ENCODE results near the gene OR2B2.
"Not testable (repeated sequence)": the region's sequence is repeated elsewhere in the genome, so short reads cannot be mapped to it uniquely, and the experiment has no call there.

The OR2B2 gene

DNA sequence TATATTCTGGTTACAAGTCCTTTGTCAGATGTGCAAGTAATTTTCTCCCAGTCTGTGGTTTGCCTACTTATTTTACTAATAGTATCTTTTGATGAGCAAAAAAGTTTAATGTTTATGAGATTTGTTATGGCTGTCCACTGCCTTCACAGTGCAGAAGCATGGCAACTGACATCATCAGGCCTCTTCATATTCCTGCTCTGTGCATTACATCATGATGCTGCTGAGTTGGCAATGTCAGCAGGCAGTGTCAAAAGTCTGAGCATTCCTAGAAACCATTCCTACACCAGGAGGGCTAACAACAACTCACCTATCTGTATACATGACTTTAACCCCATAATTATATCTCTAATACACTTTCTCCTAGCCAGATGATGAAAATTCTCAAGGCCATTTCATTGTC lies 10.8 kb upstream of the OR2B2 start:
- Histone ChIP-seq H3K4me3 (ENCODE audit: low read length) (no peak overlapping the region), H3K4me1 (ENCODE audit: control insufficient read depth, insufficient read depth, low read length) (no peaks in the 10 kb centered on the region), H3K36me3 (ENCODE audit: control insufficient read depth, insufficient read depth, low read length) (no peaks in the 10 kb centered on the region), H3K27me3 (ENCODE audit: control insufficient read depth, insufficient read depth, low read length) (no peaks in the 10 kb centered on the region), H3K27ac (ENCODE audit: low read length) (no peak overlapping the region), H3K9me3 (ENCODE audit: control insufficient read depth, insufficient read depth, low read length) (no peaks in the 10 kb centered on the region)
- DNase-seq (ENCODE audit: low read depth, low spot score), result no peak

DNA sequence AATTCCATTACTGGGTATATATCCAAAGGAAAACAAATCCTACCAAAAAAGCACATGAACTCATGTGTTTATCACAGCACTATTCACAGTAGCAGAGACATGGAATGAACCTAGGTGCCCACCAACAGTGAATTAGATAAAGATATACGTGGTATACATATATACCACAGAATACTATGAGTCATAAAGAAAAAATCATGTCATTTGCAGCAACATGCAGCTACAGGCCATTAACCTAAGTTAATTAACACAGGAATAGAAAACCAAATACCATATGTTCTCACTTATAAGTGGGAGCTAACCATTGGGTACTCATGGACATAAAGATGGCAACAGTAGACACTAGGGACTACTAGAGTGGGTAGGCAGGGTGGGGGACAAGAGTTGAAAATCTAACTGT lies 4.2 kb downstream of the OR2B2 start:
- Histone ChIP-seq H3K27ac (ENCODE audit: low read length) (no peak overlapping the region), H3K4me3 (ENCODE audit: low read length) (no peak overlapping the region), H3K36me3 (ENCODE audit: control insufficient read depth, insufficient read depth, low read length) (no peaks in the 10 kb centered on the region), H3K27me3 (ENCODE audit: control insufficient read depth, insufficient read depth, low read length) (no peaks in the 10 kb centered on the region), H3K4me1 (ENCODE audit: control insufficient read depth, insufficient read depth, low read length) (no peaks in the 10 kb centered on the region), H3K9me3 (ENCODE audit: control insufficient read depth, insufficient read depth, low read length) (no peaks in the 10 kb centered on the region)
- no CpG with 5 or more reads among the region's 1 CpG for WGBS (ENCODE audit: insufficient coverage, insufficient read length)
- DNase-seq (ENCODE audit: low read depth, low spot score), result no peak

DNA sequence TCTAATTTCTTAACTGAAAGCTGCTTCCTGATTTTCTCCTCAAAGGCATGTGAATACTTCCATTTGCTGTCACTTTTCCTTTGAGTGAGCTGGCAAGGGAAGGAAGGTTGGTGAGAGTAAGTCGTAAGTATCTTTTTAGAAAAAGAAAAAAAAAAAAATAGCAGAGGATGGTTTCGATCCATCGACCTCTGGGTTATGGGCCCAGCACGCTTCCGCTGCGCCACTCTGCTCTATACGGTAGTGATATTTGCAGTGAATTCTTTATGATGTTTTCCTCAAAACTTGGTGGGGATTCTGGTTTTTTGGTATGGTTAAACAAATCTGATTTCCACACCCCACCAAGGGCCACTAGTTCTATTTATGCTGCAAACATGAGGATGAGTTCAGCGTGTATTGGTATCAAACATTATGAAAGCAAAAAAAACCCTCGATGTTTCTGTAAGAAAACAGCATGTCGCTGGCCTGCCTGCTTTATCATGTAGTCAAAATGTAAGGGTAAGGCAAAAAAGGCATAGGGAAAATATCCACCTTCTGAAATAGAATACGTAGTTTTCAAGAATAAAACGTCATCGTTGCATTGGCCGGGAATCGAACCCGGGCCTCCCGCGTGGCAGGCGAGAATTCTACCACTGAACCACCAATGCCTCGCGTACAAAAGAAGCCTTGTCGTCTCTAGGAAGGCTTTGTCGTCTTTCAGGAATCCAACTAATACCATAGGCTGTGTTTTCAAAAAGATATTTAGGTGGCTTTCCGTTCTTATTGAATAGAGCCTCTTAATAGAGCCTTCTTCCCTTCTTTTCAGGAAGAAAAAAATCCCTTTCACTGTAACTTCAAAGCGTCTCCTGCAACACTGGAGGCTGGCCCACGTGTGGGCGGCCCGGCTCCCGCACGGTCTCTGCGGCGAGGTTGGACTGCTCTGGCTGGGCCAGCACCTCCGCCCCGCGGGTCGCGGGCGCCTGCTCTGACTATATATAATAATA lies 9.6 kb downstream of the OR2B2 start:
- no CpG with 5 or more reads among the region's 38 CpGs for WGBS (ENCODE audit: insufficient coverage, insufficient read length)
- Histone ChIP-seq H3K27ac (ENCODE audit: low read length) (no peak overlapping the region), H3K4me1 (ENCODE audit: control insufficient read depth, insufficient read depth, low read length) (no peaks in the 10 kb centered on the region), H3K9me3 (ENCODE audit: control insufficient read depth, insufficient read depth, low read length) (no peaks in the 10 kb centered on the region), H3K27me3 (ENCODE audit: control insufficient read depth, insufficient read depth, low read length) (no peaks in the 10 kb centered on the region), H3K4me3 (ENCODE audit: low read length) (peak overlapping the region; percentile 68), H3K36me3 (ENCODE audit: control insufficient read depth, insufficient read depth, low read length) (no peaks in the 10 kb centered on the region)
- DNase-seq (ENCODE audit: low read depth, low spot score), result no peak

DNA sequence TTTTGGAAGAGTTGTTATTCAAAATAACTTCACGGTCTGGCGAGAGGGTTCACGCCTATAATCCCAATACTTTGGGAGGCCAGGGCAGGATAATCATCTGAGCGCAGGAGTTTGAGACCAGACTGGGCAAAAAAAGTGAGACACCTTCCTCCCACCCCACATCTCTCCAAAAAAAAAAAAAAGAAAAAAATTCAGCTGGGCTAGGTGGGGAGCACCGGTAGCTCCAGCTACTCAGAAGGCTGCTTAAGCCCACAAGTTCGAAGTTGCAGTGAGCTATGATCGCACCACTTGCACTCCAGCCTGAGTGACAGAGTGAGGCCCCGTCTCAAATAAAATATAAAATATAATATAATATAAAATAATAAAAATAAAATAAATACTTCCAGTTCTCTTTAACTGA lies 10.4 kb downstream of the OR2B2 start:
- DNase-seq (ENCODE audit: low read depth, low spot score), result no peak
- H3K4me1 ChIP-seq (ENCODE audit: control insufficient read depth, insufficient read depth, low read length), result no peaks in the 10 kb centered on the region

DNA sequence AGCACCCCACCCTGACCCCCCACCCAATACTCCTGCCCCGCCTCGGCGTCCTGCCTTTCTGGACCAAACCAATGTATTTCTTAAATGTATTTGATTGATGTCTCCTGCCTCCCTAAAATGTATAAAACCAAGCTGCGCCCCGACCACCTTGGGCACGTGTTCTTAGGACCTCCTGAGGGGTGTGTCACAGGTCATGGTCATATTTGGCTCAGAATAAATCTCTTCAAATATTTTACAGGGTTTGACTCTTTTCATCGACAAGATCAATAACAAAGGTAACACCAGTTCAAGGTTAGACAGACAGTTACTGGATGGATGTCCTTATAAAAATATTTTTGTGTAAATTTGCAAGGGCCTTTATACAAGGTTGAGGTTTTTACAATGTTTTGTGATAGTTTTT lies 12.0 kb downstream of the OR2B2 start:
- WGBS (ENCODE audit: insufficient coverage, insufficient read length), result no CpG with 5 or more reads among the region's 7 CpGs
- not testable (repeated sequence) for H3K4me3 ChIP-seq (ENCODE audit: low read length); H3K27ac ChIP-seq (ENCODE audit: low read length); H3K36me3 ChIP-seq (ENCODE audit: control insufficient read depth, insufficient read depth, low read length); H3K9me3 ChIP-seq (ENCODE audit: control insufficient read depth, insufficient read depth, low read length); H3K27me3 ChIP-seq (ENCODE audit: control insufficient read depth, insufficient read depth, low read length); H3K4me1 ChIP-seq (ENCODE audit: control insufficient read depth, insufficient read depth, low read length); DNase-seq (ENCODE audit: low read depth, low spot score)

More for the DNA sequence above, 10.4 kb downstream of the OR2B2 start:
- Histone ChIP-seq H3K36me3 (ENCODE audit: control insufficient read depth, insufficient read depth, low read length) (no peaks in the 10 kb centered on the region), H3K27ac (ENCODE audit: low read length) (no peak overlapping the region), H3K4me3 (ENCODE audit: low read length) (no peak overlapping the region), H3K9me3 (ENCODE audit: control insufficient read depth, insufficient read depth, low read length) (no peaks in the 10 kb centered on the region), H3K27me3 (ENCODE audit: control insufficient read depth, insufficient read depth, low read length) (no peaks in the 10 kb centered on the region)
- no CpG with 5 or more reads among the region's 8 CpGs for WGBS (ENCODE audit: insufficient coverage, insufficient read length)

DNA sequence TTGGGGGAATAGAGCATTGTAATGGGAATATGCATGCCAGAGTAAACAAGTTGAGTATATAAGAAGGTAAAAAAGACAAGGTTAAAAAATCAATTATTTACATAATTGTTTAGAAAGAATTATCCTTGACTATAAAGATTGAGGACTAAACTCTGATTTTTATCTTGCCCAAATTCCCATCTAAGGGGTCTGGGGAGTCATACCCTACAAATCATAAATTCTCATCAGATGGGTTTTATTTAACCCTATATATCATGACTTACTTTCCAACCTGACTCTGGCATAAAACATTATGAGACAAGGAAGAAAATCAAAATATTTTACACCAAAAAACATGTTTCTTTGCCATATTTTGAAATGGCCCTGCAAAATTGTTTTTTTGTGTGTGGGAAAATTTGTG lies 12.7 kb downstream of the OR2B2 start:
- no peak for DNase-seq (ENCODE audit: low read depth, low spot score)
- 0 out of 2 replicates have a peak, but pooled peaks cover 1% of the 10 kb centered on the region for H3K4me1 ChIP-seq (ENCODE audit: control insufficient read depth, insufficient read depth, low read length)
- H3K36me3 ChIP-seq (ENCODE audit: control insufficient read depth, insufficient read depth, low read length), result no peaks in the 10 kb centered on the region
- H3K9me3 ChIP-seq (ENCODE audit: control insufficient read depth, insufficient read depth, low read length), result no peaks in the 10 kb centered on the region
- no peak overlapping the region for H3K27ac ChIP-seq (ENCODE audit: low read length)
- no peak overlapping the region for H3K4me3 ChIP-seq (ENCODE audit: low read length)
- no peaks in the 10 kb centered on the region for H3K27me3 ChIP-seq (ENCODE audit: control insufficient read depth, insufficient read depth, low read length)

DNA sequence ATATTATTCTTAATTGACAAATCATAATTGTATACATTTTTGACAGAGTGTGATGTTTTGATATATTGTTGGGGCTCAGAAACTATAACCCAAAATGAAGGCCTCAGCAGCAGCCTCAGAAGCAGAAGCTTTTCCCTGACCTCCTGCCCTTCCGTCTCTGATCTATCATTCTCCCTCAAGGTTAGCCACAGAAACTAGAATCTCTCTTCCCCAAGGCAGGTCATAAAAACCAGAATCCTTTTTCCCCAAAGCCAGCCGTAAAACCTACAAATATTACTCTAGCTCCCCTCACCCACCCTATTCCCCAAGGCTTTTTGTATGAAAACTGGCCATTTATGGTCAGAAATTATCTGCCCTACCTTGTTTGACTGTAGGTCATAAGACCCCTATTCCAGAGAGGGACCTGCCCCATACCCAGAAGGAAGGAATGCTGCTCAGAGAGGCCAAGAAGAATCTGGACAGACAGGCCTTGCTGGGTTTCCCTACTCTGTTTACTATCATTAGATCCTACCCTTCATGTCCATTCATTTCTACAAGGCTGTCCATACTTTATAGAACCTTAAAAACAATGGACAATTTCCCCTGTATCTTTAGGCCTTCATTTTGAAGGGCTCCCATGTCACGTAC lies 14.5 kb downstream of the OR2B2 start:
- no peaks in the 10 kb centered on the region for H3K9me3 ChIP-seq (ENCODE audit: control insufficient read depth, insufficient read depth, low read length)
- H3K4me3 ChIP-seq (ENCODE audit: low read length), result no peak overlapping the region
- H3K36me3 ChIP-seq (ENCODE audit: control insufficient read depth, insufficient read depth, low read length), result no peaks in the 10 kb centered on the region
- H3K27ac ChIP-seq (ENCODE audit: low read length), result no peak overlapping the region
- no peak for DNase-seq (ENCODE audit: low read depth, low spot score)
- no CpG with 5 or more reads among the region's 3 CpGs for WGBS (ENCODE audit: insufficient coverage, insufficient read length)
- H3K27me3 ChIP-seq (ENCODE audit: control insufficient read depth, insufficient read depth, low read length), result no peaks in the 10 kb centered on the region
- H3K4me1 ChIP-seq (ENCODE audit: control insufficient read depth, insufficient read depth, low read length), result 0 out of 2 replicates have a peak, but pooled peaks cover 1% of the 10 kb centered on the region

DNA sequence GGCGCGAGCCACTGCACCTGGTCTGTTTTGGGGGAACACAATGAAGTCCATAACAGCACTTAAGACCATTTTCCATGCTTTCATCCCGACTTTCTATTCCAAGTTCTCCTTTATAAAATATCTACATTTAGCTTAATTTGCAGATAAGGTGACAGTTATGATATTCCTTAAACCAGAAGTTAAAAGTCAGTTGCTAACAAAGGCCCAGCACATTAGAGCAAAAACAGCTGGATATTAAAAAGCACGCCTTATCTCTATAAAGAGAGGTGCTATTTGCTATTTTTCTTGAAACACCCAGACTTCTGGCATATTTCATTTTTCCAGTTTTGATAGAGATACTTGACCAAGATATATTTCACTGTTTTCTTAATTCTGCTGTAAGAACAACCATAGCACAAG lies 15.8 kb downstream of the OR2B2 start:
- Histone ChIP-seq H3K4me3 (ENCODE audit: low read length) (no peak overlapping the region), H3K9me3 (ENCODE audit: control insufficient read depth, insufficient read depth, low read length) (no peaks in the 10 kb centered on the region), H3K4me1 (ENCODE audit: control insufficient read depth, insufficient read depth, low read length) (0 out of 2 replicates have a peak, but pooled peaks cover 1% of the 10 kb centered on the region), H3K27ac (ENCODE audit: low read length) (no peak overlapping the region), H3K27me3 (ENCODE audit: control insufficient read depth, insufficient read depth, low read length) (no peaks in the 10 kb centered on the region), H3K36me3 (ENCODE audit: control insufficient read depth, insufficient read depth, low read length) (no peaks in the 10 kb centered on the region)
- WGBS (ENCODE audit: insufficient coverage, insufficient read length), result no CpG with 5 or more reads among the region's 4 CpGs
- no peak for DNase-seq (ENCODE audit: low read depth, low spot score)

DNA sequence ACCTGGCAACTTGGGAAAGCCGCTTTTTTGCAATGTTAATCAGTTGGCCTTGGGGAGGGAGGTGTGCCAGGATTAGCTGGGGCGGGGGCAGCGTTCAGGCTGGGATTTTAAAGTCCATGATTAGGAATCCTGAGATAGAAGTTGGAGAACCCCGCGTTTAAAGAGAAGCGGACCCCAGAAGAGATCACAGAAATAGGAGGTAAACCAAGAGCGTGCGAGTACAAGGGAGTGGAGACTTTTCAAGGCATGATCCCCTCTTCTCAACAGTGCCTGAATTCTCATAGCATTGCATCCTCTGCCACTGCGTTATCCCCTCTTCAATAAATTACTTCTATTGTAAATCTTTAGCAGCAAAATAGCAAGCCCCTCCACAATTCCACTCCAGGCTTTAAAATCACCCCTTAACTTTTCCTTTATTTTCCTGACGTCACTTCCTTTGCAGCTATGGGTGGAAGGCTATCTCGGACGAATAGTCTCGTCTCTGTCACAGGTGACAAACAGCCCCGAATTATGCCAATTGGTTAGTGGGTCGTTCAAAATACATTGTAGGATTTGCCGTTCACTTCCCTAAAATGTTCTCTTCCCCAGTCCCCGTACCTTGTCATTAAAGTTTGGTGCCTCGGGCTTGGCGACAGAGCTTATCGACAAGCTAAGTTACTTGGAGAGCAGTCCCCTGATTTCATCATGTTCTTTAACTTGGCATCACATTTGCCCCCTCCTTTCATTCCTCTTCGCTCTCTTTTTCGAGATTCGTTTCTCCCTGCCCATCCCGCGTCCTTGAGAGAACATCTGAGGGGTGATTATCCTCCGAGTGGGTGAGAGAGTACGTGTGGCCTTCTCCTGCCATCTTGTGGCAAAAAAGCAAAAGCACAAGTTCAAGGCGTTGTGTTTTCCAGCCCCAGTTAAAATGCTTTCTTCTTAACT lies 17.1 kb downstream of the OR2B2 start:
- no peak for DNase-seq (ENCODE audit: low read depth, low spot score)
- H3K27me3 ChIP-seq (ENCODE audit: control insufficient read depth, insufficient read depth, low read length), result no peaks in the 10 kb centered on the region
- 0 out of 2 replicates have a peak, but pooled peaks cover 1% of the 10 kb centered on the region for H3K4me1 ChIP-seq (ENCODE audit: control insufficient read depth, insufficient read depth, low read length)
- no peaks in the 10 kb centered on the region for H3K9me3 ChIP-seq (ENCODE audit: control insufficient read depth, insufficient read depth, low read length)
- H3K36me3 ChIP-seq (ENCODE audit: control insufficient read depth, insufficient read depth, low read length), result no peaks in the 10 kb centered on the region
- WGBS (ENCODE audit: insufficient coverage, insufficient read length), result no CpG with 5 or more reads among the region's 28 CpGs
- peak overlapping the region; percentile 14 for H3K27ac ChIP-seq (ENCODE audit: low read length)
- peak overlapping the region; percentile 68; the same call in 1 of the 2 replicates for H3K4me3 ChIP-seq (ENCODE audit: low read length)

Measured in iPS DF 6.9 (cell line).